ENCODE results near the gene MAST4. TPM values are rescaled to one million over a fixed set of nuclear protein-coding genes. Genes with fewer than 3 reads are reported as not detected.

MAST4 gene
- total RNA-seq, 1 donor from 2014 or later = 17.2 TPM

DNA sequence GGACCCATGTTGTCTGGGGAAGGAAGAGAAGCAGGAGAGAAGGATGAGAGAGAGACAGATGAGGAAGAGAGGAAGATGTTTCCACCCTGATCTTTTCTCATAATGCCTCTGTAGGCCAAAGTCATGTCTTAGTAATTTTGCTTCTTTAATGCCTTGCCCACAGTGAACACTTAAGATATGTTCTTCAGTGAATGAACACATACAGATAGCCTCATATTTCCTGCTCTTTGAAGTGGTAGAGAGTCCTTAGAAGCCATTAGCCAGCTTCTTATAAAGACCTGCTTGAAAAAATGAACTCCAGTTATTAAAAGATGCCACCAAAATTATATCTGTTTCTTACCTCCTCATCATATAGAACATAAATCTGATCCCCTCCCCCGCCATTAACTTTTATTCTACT is 356.0 kb downstream of the MAST4 start:
- CTCF ChIA-PET = no interaction called here
- Mint-ChIP-seq H3K27me3 (peaks cover 7% of the 10 kb centered on the region), H3K36me3 (ENCODE audit: low read depth) (no peaks in the 10 kb centered on the region), H3K27ac (no peak overlapping the region), H3K4me1 (no peaks in the 10 kb centered on the region), H3K9me3 (no peaks in the 10 kb centered on the region), H3K4me3 (no peak overlapping the region)
- TF ChIP-seq, protein P1, sequence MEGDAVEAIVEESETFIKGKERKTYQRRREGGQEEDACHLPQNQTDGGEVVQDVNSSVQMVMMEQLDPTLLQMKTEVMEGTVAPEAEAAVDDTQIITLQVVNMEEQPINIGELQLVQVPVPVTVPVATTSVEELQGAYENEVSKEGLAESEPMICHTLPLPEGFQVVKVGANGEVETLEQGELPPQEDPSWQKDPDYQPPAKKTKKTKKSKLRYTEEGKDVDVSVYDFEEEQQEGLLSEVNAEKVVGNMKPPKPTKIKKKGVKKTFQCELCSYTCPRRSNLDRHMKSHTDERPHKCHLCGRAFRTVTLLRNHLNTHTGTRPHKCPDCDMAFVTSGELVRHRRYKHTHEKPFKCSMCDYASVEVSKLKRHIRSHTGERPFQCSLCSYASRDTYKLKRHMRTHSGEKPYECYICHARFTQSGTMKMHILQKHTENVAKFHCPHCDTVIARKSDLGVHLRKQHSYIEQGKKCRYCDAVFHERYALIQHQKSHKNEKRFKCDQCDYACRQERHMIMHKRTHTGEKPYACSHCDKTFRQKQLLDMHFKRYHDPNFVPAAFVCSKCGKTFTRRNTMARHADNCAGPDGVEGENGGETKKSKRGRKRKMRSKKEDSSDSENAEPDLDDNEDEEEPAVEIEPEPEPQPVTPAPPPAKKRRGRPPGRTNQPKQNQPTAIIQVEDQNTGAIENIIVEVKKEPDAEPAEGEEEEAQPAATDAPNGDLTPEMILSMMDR (IDR thresholded peaks at IDR 0.05) = no peak
- POLR2A ChIA-PET = no interaction called here
- ATAC-seq (ENCODE audit: low read depth) = no peak
- intact Hi-C loops (cut with micrococcal nuclease) = no loop called here
- DNase-seq = no peak

DNA sequence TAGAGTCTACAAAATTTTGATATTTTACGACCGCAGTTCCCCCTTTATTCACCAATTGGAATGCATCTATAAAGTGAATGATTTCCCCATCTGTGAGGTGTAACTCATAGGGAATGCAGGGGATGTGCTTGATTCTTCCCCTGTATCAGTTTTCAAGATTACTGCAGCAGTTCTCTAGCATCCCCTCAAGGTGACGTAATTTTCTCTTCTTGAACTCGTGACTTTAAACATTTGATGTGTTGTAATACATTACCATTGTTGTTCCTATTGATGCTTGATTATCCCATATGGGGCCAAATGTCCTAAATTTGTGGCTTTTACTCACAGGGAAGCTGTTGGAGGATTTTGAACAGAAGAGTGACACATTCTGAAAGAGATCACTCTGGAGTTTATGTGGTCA is 360.2 kb downstream of the MAST4 start:
- no peaks in the 10 kb centered on the region for H3K9me3 Mint-ChIP-seq
- DNase-seq = no peak
- no peak overlapping the region for H3K27ac Mint-ChIP-seq
- H3K36me3 Mint-ChIP-seq (ENCODE audit: low read depth) = no peaks in the 10 kb centered on the region
- intact Hi-C loops (cut with micrococcal nuclease) = no loop called here
- no peaks in the 10 kb centered on the region for H3K4me1 Mint-ChIP-seq
- H3K4me3 Mint-ChIP-seq = no peak overlapping the region
- peaks cover 12% of the 10 kb centered on the region for H3K27me3 Mint-ChIP-seq
- ChIA-PET CTCF (no interaction called here), POLR2A (no interaction called here)
- TF ChIP-seq, protein P1 (IDR thresholded peaks at IDR 0.05) = no peak
- no peak for ATAC-seq (ENCODE audit: low read depth)

DNA sequence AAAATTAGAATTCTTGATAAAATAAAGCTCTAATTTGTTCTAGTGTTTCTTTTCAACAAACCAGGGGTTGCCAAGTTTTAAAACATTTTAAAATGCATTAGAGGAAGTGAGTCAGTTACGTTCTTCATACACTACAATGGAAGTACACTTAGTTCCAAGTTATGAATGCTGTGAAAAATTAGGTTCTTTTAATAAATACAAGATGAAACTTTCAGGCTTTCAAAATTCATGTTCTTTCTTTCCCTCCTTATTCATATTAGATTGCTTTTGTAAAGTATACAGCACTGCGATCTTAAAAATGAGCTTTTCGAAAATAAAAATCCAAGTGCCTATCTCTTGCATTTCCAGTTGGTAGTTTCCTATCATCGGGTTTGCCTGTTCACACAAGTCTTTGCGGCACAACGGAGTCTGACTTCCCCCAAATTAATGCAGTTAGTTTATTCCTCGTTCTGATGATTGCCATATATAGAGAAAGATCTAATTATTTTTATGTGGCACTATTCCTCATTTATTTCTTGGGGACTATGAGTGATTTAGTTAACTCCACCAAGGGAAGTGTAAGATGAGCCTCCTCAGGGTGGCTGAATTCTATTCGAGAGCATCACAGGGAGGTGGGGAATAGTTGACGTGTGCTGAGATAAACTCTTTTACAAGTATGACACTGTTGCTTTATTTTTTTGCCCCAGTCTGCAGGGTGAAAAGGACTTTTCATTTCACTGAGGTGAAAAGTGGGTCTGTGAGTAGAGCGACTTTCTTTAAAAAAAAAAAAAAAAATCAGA is 362.2 kb downstream of the MAST4 start:
- DNase-seq (no peak), ATAC-seq (ENCODE audit: low read depth) (no peak)
- no peaks in the 10 kb centered on the region for H3K4me1 Mint-ChIP-seq
- H3K9me3 Mint-ChIP-seq = no peaks in the 10 kb centered on the region
- POLR2A ChIA-PET = no interaction called here
- no peaks in the 10 kb centered on the region for H3K36me3 Mint-ChIP-seq (ENCODE audit: low read depth)
- TF ChIP-seq, protein P1 (IDR thresholded peaks at IDR 0.05) = no peak
- H3K27ac Mint-ChIP-seq = no peak overlapping the region
- intact Hi-C loops (cut with micrococcal nuclease) = no loop called here
- CTCF ChIA-PET = interaction anchor here (0.6 kb wide), 1 partner anchor 615 kb away, joined by 3 read pairs; no protein-coding TSS in a partner anchor
- peaks cover 12% of the 10 kb centered on the region for H3K27me3 Mint-ChIP-seq
- no peak overlapping the region for H3K4me3 Mint-ChIP-seq

DNA sequence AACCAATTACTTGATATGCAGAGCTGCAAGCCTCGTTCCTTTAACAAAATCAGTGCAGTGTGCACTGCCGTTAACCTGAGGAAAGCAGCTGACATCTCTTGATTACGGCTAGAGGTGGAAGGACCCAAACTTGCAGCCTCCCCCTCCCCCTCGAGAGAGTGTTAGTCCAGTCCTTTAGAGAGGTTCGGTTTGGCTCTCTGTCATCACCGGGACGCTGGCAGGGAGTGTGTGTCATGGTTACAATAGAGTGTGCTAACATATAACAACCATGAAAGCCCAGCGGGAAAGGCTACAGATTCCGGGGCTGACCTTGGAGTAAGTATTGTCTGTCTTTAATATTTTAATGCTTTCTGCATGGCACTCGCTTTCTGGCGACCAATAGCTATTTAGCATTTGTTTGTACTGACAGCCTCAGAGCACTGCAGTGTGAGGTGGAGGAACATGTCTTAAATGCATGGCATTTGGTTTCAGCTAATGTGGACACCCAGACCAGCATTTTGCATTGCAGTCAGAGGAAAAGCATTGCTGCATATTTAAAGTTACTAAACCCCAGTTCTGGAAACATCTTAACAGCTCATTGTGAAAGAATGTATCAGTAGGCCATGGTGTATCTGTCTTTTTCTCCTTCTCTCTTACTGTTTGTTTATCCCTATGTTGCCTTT is 362.9 kb downstream of the MAST4 start:
- H3K4me1 Mint-ChIP-seq = no peaks in the 10 kb centered on the region
- ATAC-seq (ENCODE audit: low read depth) (no peak), DNase-seq (no peak)
- intact Hi-C loops (cut with micrococcal nuclease) = no loop called here
- peaks cover 11% of the 10 kb centered on the region for H3K27me3 Mint-ChIP-seq
- H3K4me3 Mint-ChIP-seq = no peak overlapping the region
- CTCF ChIA-PET = interaction anchor here (0.6 kb wide), 1 partner anchor 614 kb away, joined by 3 read pairs; no protein-coding TSS in a partner anchor
- H3K27ac Mint-ChIP-seq = no peak overlapping the region
- POLR2A ChIA-PET = no interaction called here
- TF ChIP-seq, protein P1 (IDR thresholded peaks at IDR 0.05) = no peak
- no peaks in the 10 kb centered on the region for H3K36me3 Mint-ChIP-seq (ENCODE audit: low read depth)
- no peaks in the 10 kb centered on the region for H3K9me3 Mint-ChIP-seq

DNA sequence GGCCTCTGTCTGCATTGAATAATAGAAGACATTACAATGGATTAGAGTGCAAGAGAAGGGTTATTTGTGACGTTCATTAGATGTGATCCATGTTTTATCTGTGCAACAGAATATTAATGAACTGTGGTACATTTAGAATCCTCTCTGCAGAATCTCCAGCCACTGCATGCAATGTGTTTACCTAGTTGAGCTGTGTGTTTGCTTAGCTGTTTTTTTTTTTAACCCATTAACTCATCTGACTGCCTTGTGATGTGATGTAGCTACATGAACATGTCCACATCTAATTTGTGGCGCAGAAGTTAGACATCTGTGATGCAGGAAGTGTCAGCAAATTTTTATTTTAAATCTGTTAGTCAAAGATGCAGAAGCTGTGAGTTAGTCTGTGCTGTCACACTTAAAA is 363.5 kb downstream of the MAST4 start:
- CTCF ChIA-PET = no interaction called here
- DNase-seq = no peak
- Mint-ChIP-seq H3K4me1 (no peaks in the 10 kb centered on the region), H3K36me3 (ENCODE audit: low read depth) (no peaks in the 10 kb centered on the region), H3K27ac (no peak overlapping the region), H3K4me3 (no peak overlapping the region), H3K27me3 (peaks cover 8% of the 10 kb centered on the region), H3K9me3 (no peaks in the 10 kb centered on the region)
- intact Hi-C loops (cut with micrococcal nuclease) = no loop called here
- TF ChIP-seq, protein P1 (IDR thresholded peaks at IDR 0.05) = no peak
- ATAC-seq (ENCODE audit: low read depth) = no peak
- POLR2A ChIA-PET = no interaction called here

Data from activated B cell treated with CpG ODN at 0.5 μM for 24 hours (primary cell).